Head of caudate nucleus (tissue), 42 donors: ENCODE measurements around the gene PLXND1.
A peak's percentile ranks its signal among the peaks of the same experiment; 100 is the strongest.
"Not testable (repeated sequence)": the region's sequence is repeated elsewhere in the genome, so short reads cannot be mapped to it uniquely, and the experiment has no call there.

Experiments used
- DNase-seq, 42 donors: peaks; one replicate each; pipeline versions ENCODE4 v3.0.0 to v3.0.0-alpha.2; 2020 to 2021; ENCODE audit warnings: mixed read lengths in 7 of 42
- intact Hi-C: fragments of 100-400 bp; cut with DNase I; formaldehyde crosslinking; loops from one replicate; pipeline ENCODE4 v1.15.0; 2022

The PLXND1 gene

GRCh38 chr3:129606636-129607390 lies at the start of gene PLXND1:
Gene PLXND1, minus strand, starts transcription at chr3:129606676. Its CDS starts 37 bp downstream, at chr3:129606639.
- peak in 34 of 42 donors; percentile 25 to 75 (median 56) for DNase-seq
- intact Hi-C loops, result loop anchor here (10.0 kb wide), 1 partner anchor 102 kb away; no protein-coding TSS in a partner anchor

GRCh38 chr3:129655291-129655700 lies 48.8 kb upstream of the PLXND1 start:
- intact Hi-C loops, result no loop called here

GRCh38 chr3:129654131-129654530 lies 47.7 kb upstream of the PLXND1 start:
- intact Hi-C loops, result loop anchor here (5.0 kb wide), 1 partner anchor 278 kb away; no protein-coding TSS in a partner anchor
- DNase-seq, result no peak

More at GRCh38 chr3:129655291-129655700, 48.8 kb upstream of the PLXND1 start:
- DNase-seq, result no peak

GRCh38 chr3:129653019-129653418 lies 46.5 kb upstream of the PLXND1 start:
- intact Hi-C loops, result loop anchor here (5.0 kb wide), 1 partner anchor 279 kb away; no protein-coding TSS in a partner anchor
- DNase-seq, result no peak

GRCh38 chr3:129651435-129652202 lies 45.1 kb upstream of the PLXND1 start:
- intact Hi-C loops, result loop anchor here (2.0 to 5.0 kb wide), 2 partner anchors 175 to 281 kb away; no protein-coding TSS in a partner anchor
- peak in 37 of 42 donors; percentile 12 to 81 (median 51) for DNase-seq

- DNase-seq, result peak; percentile 49 to 91 (median 80)
- intact Hi-C loops, result loop anchor here (2.0 to 5.0 kb wide), 2 partner anchors 176 to 282 kb away; no protein-coding TSS in a partner anchor
These were observed 43.9 kb upstream of the PLXND1 start for GRCh38 chr3:129650256-129650872.

GRCh38 chr3:129648391-129648790 lies 41.9 kb upstream of the PLXND1 start:
- no peak for DNase-seq
- intact Hi-C loops, result no loop called here

- intact Hi-C loops, result no loop called here
These were observed 38.8 kb upstream of the PLXND1 start for GRCh38 chr3:129645286-129645685.

GRCh38 chr3:129644836-129645235 lies 38.4 kb upstream of the PLXND1 start:
- intact Hi-C loops, result no loop called here
- no peak for DNase-seq

More at GRCh38 chr3:129645286-129645685, 38.8 kb upstream of the PLXND1 start:
- DNase-seq, result no peak

- intact Hi-C loops, result not testable (repeated sequence)
These were observed 35.2 kb upstream of the PLXND1 start for GRCh38 chr3:129641567-129642260.

GRCh38 chr3:129640985-129641384 lies 34.5 kb upstream of the PLXND1 start:
- intact Hi-C loops, result not testable (repeated sequence)

More at GRCh38 chr3:129641567-129642260, 35.2 kb upstream of the PLXND1 start:
- not testable (repeated sequence) for DNase-seq

GRCh38 chr3:129638481-129638880 lies 32.0 kb upstream of the PLXND1 start:
- intact Hi-C loops, result no loop called here
- DNase-seq, result no peak

More at GRCh38 chr3:129640985-129641384, 34.5 kb upstream of the PLXND1 start:
- not testable (repeated sequence) for DNase-seq

GRCh38 chr3:129636082-129636481 lies 29.6 kb upstream of the PLXND1 start:
- intact Hi-C loops, result no loop called here
- DNase-seq, result no peak

GRCh38 chr3:129635656-129636055 lies 29.2 kb upstream of the PLXND1 start:
- intact Hi-C loops, result no loop called here
- no peak for DNase-seq

- no peak for DNase-seq
- intact Hi-C loops, result no loop called here
These were observed 27.4 kb upstream of the PLXND1 start for GRCh38 chr3:129633751-129634481.

GRCh38 chr3:129632977-129633376 lies 26.5 kb upstream of the PLXND1 start:
- intact Hi-C loops, result no loop called here
- no peak for DNase-seq

GRCh38 chr3:129632556-129632955 lies 26.1 kb upstream of the PLXND1 start:
- no peak for DNase-seq
- intact Hi-C loops, result no loop called here

GRCh38 chr3:129632056-129632455 lies 25.6 kb upstream of the PLXND1 start:
- intact Hi-C loops, result no loop called here
- no peak for DNase-seq
